Measurements from ENCODE around the gene CLCN6. TPM values are rescaled to one million over a fixed set of nuclear protein-coding genes. Genes with fewer than 3 reads are reported as not detected.

Gene CLCN6
- total RNA-seq, 1 experiment from 2014 or later: 30.4 TPM

- Mint-ChIP-seq H3K4me1 (ENCODE audit: low read depth, unreplicated experiment) (no peaks in the 10 kb centered on the region), H3K4me3 (ENCODE audit: unreplicated experiment) (no peak overlapping the region), H3K9me3 (ENCODE audit: unreplicated experiment) (no peaks in the 10 kb centered on the region), H3K36me3 (ENCODE audit: insufficient read depth, unreplicated experiment) (no peaks in the 10 kb centered on the region), H3K27me3 (ENCODE audit: insufficient read depth, unreplicated experiment) (no peaks in the 10 kb centered on the region), H3K27ac (ENCODE audit: unreplicated experiment) (no peak overlapping the region)
- BruUV-seq (replicated peaks): no TSS peak
- DNase-seq: no peak
- intact Hi-C loops (cut with micrococcal nuclease; ENCODE audit: unreplicated experiment): no loop called here
- Histone ChIP-seq H3K36me3 (ENCODE audit: control insufficient read depth, insufficient read depth, low read length) (no peaks in the 10 kb centered on the region), H3K9me3 (no peaks in the 10 kb centered on the region), H3K27me3 (replicated peaks; ENCODE audit: control insufficient read depth, insufficient read depth, low read length) (no peaks in the 10 kb centered on the region), H3K4me1 (peaks cover 6% of the 10 kb centered on the region; the same call in 1 of the 2 replicates), H3K4me3 (ENCODE audit: low read depth, low read length) (no peak overlapping the region)
- ChIA-PET CTCF (no interaction called here), POLR2A (no interaction called here)
- TF ChIP-seq CTCF (IDR thresholded peaks at IDR 0.05; ENCODE audit: insufficient read depth in 1 of 2, low read depth in 1 of 2, low read length in 1 of 2, severe bottlenecking in 1 of 2, unreplicated experiment in 1 of 2): no peak
These were observed 33.5 kb upstream of the CLCN6 start for GRCh38 chr1:11772458-11772857.

GRCh38 chr1:11774753-11775152 is 31.2 kb upstream of the CLCN6 start:
- Mint-ChIP-seq H3K36me3 (ENCODE audit: insufficient read depth, unreplicated experiment) (no peaks in the 10 kb centered on the region), H3K4me1 (ENCODE audit: low read depth, unreplicated experiment) (no peaks in the 10 kb centered on the region), H3K4me3 (ENCODE audit: unreplicated experiment) (no peak overlapping the region), H3K27ac (ENCODE audit: unreplicated experiment) (no peak overlapping the region), H3K27me3 (ENCODE audit: insufficient read depth, unreplicated experiment) (no peaks in the 10 kb centered on the region), H3K9me3 (ENCODE audit: unreplicated experiment) (no peaks in the 10 kb centered on the region)
- DNase-seq: no peak
- Histone ChIP-seq H3K9me3 (no peaks in the 10 kb centered on the region), H3K4me1 (no peaks in the 10 kb centered on the region), H3K27me3 (replicated peaks; ENCODE audit: control insufficient read depth, insufficient read depth, low read length) (no peaks in the 10 kb centered on the region), H3K36me3 (ENCODE audit: control insufficient read depth, insufficient read depth, low read length) (no peaks in the 10 kb centered on the region), H3K4me3 (ENCODE audit: low read depth, low read length) (no peak overlapping the region)
- BruUV-seq (replicated peaks): no TSS peak
- TF ChIP-seq CTCF (IDR thresholded peaks at IDR 0.05; ENCODE audit: insufficient read depth in 1 of 2, low read depth in 1 of 2, low read length in 1 of 2, severe bottlenecking in 1 of 2, unreplicated experiment in 1 of 2): no peak
- POLR2A ChIA-PET: no interaction called here
- CTCF ChIA-PET: no interaction called here
- intact Hi-C loops (cut with micrococcal nuclease; ENCODE audit: unreplicated experiment): no loop called here

- H3K4me1 Mint-ChIP-seq (ENCODE audit: low read depth, unreplicated experiment): no peaks in the 10 kb centered on the region
- no peaks in the 10 kb centered on the region for H3K27me3 Mint-ChIP-seq (ENCODE audit: insufficient read depth, unreplicated experiment)
- no TSS peak for BruUV-seq (replicated peaks)
- H3K9me3 Mint-ChIP-seq (ENCODE audit: unreplicated experiment): no peaks in the 10 kb centered on the region
- Histone ChIP-seq H3K27me3 (replicated peaks; ENCODE audit: control insufficient read depth, insufficient read depth, low read length) (no peaks in the 10 kb centered on the region), H3K4me3 (ENCODE audit: low read depth, low read length) (no peak overlapping the region), H3K9me3 (no peaks in the 10 kb centered on the region), H3K36me3 (ENCODE audit: control insufficient read depth, insufficient read depth, low read length) (no peaks in the 10 kb centered on the region), H3K4me1 (no peaks in the 10 kb centered on the region)
- ChIA-PET CTCF (interaction anchor here (1.4 kb wide), 1 partner anchor 10 kb away, joined by 3 read pairs; no protein-coding TSS in a partner anchor), POLR2A (no interaction called here)
- DNase-seq: no peak
- intact Hi-C loops (cut with micrococcal nuclease; ENCODE audit: unreplicated experiment): no loop called here
- H3K27ac Mint-ChIP-seq (ENCODE audit: unreplicated experiment): no peak overlapping the region
- H3K4me3 Mint-ChIP-seq (ENCODE audit: unreplicated experiment): no peak overlapping the region
- no peaks in the 10 kb centered on the region for H3K36me3 Mint-ChIP-seq (ENCODE audit: insufficient read depth, unreplicated experiment)
- no peak for TF ChIP-seq CTCF (IDR thresholded peaks at IDR 0.05; ENCODE audit: insufficient read depth in 1 of 2, low read depth in 1 of 2, low read length in 1 of 2, severe bottlenecking in 1 of 2, unreplicated experiment in 1 of 2)
These were observed 28.2 kb upstream of the CLCN6 start for GRCh38 chr1:11777658-11778322.

Measured in Caco-2 (cell line).